ENCODE data around the gene KRTAP10-1.

- TF ChIP-seq CTCF (conservative IDR thresholded peaks at IDR 0.05; ENCODE audit: low read depth, low read length) (no peak), EZH2 (IDR thresholded peaks at IDR 0.05; ENCODE audit: borderline replicate concordance, low read depth, low read length, poor library complexity, severe bottlenecking) (no peak)
Observed at GRCh38 chr21:44528634-44528995, 11.4 kb downstream of the KRTAP10-1 start.

Data from A673 (cell line).